ENCODE data around the gene L3MBTL3.

DNA sequence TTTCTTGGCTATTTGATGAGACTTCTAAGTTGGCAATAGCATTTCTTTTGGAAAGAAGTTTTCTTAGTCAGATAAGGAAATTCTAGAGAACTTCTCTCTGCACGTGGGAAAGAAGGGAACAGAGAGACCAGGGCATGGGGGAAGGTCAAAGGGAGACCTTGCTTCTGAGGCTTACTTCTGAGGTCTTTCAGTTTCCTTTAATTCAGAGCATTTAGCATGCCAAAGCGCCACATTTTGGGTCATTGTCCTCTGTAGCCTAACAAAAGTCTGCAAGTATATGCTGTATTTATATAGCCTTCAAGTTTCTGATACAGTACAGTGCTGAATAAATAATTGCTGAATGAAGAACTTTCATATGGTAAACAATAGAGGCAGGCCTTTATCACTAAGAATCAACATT, 108.8 kb downstream of the L3MBTL3 start:
- TF ChIP-seq, protein P1, sequence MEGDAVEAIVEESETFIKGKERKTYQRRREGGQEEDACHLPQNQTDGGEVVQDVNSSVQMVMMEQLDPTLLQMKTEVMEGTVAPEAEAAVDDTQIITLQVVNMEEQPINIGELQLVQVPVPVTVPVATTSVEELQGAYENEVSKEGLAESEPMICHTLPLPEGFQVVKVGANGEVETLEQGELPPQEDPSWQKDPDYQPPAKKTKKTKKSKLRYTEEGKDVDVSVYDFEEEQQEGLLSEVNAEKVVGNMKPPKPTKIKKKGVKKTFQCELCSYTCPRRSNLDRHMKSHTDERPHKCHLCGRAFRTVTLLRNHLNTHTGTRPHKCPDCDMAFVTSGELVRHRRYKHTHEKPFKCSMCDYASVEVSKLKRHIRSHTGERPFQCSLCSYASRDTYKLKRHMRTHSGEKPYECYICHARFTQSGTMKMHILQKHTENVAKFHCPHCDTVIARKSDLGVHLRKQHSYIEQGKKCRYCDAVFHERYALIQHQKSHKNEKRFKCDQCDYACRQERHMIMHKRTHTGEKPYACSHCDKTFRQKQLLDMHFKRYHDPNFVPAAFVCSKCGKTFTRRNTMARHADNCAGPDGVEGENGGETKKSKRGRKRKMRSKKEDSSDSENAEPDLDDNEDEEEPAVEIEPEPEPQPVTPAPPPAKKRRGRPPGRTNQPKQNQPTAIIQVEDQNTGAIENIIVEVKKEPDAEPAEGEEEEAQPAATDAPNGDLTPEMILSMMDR (conservative IDR thresholded peaks at IDR 0.05; ENCODE audit: low read depth in 2 of 2) = no peak
- no peak for TF ChIP-seq EZH2 (IDR thresholded peaks at IDR 0.05; ENCODE audit: low read depth, unreplicated experiment)
- TF ChIP-seq EZH2phosphoT487 (IDR thresholded peaks at IDR 0.05; ENCODE audit: unreplicated experiment) = no peak
- no peak for TF ChIP-seq POLR2AphosphoS5 (IDR thresholded peaks at IDR 0.05; ENCODE audit: low read depth)
- TF ChIP-seq, protein P2, sequence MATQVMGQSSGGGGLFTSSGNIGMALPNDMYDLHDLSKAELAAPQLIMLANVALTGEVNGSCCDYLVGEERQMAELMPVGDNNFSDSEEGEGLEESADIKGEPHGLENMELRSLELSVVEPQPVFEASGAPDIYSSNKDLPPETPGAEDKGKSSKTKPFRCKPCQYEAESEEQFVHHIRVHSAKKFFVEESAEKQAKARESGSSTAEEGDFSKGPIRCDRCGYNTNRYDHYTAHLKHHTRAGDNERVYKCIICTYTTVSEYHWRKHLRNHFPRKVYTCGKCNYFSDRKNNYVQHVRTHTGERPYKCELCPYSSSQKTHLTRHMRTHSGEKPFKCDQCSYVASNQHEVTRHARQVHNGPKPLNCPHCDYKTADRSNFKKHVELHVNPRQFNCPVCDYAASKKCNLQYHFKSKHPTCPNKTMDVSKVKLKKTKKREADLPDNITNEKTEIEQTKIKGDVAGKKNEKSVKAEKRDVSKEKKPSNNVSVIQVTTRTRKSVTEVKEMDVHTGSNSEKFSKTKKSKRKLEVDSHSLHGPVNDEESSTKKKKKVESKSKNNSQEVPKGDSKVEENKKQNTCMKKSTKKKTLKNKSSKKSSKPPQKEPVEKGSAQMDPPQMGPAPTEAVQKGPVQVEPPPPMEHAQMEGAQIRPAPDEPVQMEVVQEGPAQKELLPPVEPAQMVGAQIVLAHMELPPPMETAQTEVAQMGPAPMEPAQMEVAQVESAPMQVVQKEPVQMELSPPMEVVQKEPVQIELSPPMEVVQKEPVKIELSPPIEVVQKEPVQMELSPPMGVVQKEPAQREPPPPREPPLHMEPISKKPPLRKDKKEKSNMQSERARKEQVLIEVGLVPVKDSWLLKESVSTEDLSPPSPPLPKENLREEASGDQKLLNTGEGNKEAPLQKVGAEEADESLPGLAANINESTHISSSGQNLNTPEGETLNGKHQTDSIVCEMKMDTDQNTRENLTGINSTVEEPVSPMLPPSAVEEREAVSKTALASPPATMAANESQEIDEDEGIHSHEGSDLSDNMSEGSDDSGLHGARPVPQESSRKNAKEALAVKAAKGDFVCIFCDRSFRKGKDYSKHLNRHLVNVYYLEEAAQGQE (IDR thresholded peaks at IDR 0.05; ENCODE audit: unreplicated experiment) = no peak
- TF ChIP-seq ZNF114 (CRISPR knock-in tag; IDR thresholded peaks at IDR 0.05) = no peak
- TF ChIP-seq CREB1 (CRISPR knock-in tag; IDR thresholded peaks at IDR 0.05; ENCODE audit: low read depth) = no peak
- TF ChIP-seq, protein P3, sequence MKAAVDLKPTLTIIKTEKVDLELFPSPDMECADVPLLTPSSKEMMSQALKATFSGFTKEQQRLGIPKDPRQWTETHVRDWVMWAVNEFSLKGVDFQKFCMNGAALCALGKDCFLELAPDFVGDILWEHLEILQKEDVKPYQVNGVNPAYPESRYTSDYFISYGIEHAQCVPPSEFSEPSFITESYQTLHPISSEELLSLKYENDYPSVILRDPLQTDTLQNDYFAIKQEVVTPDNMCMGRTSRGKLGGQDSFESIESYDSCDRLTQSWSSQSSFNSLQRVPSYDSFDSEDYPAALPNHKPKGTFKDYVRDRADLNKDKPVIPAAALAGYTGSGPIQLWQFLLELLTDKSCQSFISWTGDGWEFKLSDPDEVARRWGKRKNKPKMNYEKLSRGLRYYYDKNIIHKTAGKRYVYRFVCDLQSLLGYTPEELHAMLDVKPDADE (IDR thresholded peaks at IDR 0.05) = no peak
- TF ChIP-seq JUNB (IDR thresholded peaks at IDR 0.05; ENCODE audit: unreplicated experiment) = no peak
- no peak for TF ChIP-seq NANOG (IDR thresholded peaks at IDR 0.05; ENCODE audit: borderline replicate concordance)
- no peak for TF ChIP-seq STAT1 (IDR thresholded peaks at IDR 0.05; ENCODE audit: unreplicated experiment)
- TF ChIP-seq ZNF462 (CRISPR knock-in tag; IDR thresholded peaks at IDR 0.05) = no peak

All from GM23338 (cell line).